HG03571 (cell line): Measurements from ENCODE around the gene CPA5.

Experiments
- ATAC-seq: cut with Tn5 transposase; IDR thresholded peaks from one replicate; pipeline ENCODE4 v1.9.1; 2021; ENCODE audit not compliant: unreplicated experiment

The CPA5 gene

GRCh38 chr7:130377178-130377577 is 32.6 kb downstream of the CPA5 start:
- no peak for ATAC-seq

GRCh38 chr7:130379019-130379418 is 34.4 kb downstream of the CPA5 start:
- ATAC-seq = no peak

GRCh38 chr7:130379532-130379920 is 34.9 kb downstream of the CPA5 start:
- ATAC-seq = no peak

- no peak for ATAC-seq
Observed at GRCh38 chr7:130379921-130380860, 35.6 kb downstream of the CPA5 start, which contains the start of gene CPA1. Gene CPA1 (plus strand): TSS chr7:130380494. CDS start chr7:130380521, 27 bp downstream.

- no peak for ATAC-seq
Observed at GRCh38 chr7:130380861-130381455, 36.3 kb downstream of the CPA5 start.

GRCh38 chr7:130381468-130382312 is 37.1 kb downstream of the CPA5 start:
- ATAC-seq = no peak

- no peak for ATAC-seq
Observed at GRCh38 chr7:130383187-130383980, 38.8 kb downstream of the CPA5 start.

- ATAC-seq = no peak
Observed at GRCh38 chr7:130384371-130384801, 39.8 kb downstream of the CPA5 start.

GRCh38 chr7:130384841-130385599 is 40.4 kb downstream of the CPA5 start:
- no peak for ATAC-seq

GRCh38 chr7:130385600-130386066 is 41.0 kb downstream of the CPA5 start:
- no peak for ATAC-seq

- ATAC-seq = no peak
Observed at GRCh38 chr7:130386876-130387275, 42.3 kb downstream of the CPA5 start.

GRCh38 chr7:130387306-130387627 is 42.7 kb downstream of the CPA5 start:
- ATAC-seq = no peak

- ATAC-seq = no peak
Observed at GRCh38 chr7:130387628-130388403, 43.2 kb downstream of the CPA5 start.

GRCh38 chr7:130388671-130389070 is 44.1 kb downstream of the CPA5 start:
- no peak for ATAC-seq

GRCh38 chr7:130390486-130390885 is 45.9 kb downstream of the CPA5 start:
- no peak for ATAC-seq

GRCh38 chr7:130393101-130393561 is 48.5 kb downstream of the CPA5 start:
- no peak for ATAC-seq

- no peak for ATAC-seq
Observed at GRCh38 chr7:130393841-130394411, 49.3 kb downstream of the CPA5 start.

GRCh38 chr7:130394421-130395195 is 50.0 kb downstream of the CPA5 start:
- ATAC-seq = no peak
